Panc1 (cell line): ENCODE measurements around the gene ANO3.

Source experiments
- POLR2AphosphoS5 ChIP-seq: IDR thresholded peaks from 2 replicates; pipeline ENCODE4 v1.6.1; 2012; ENCODE audit warnings: mild to moderate bottlenecking, low read depth, low read length, moderate library complexity
- REST ChIP-seq, 2 experiments: IDR thresholded peaks; 2 replicates each; pipeline ENCODE4 v1.6.1; 2011 to 2012; ENCODE audit warnings: low read depth in 2 of 2, control low read depth in 1 of 2, low read length in 1 of 2, mild to moderate bottlenecking in 1 of 2, moderate library complexity in 1 of 2; ENCODE audit not compliant: insufficient read depth in 1 of 2
- SIN3A ChIP-seq: IDR thresholded peaks from 2 replicates; pipeline ENCODE4 v1.6.1; 2012; ENCODE audit warnings: low read depth, mild to moderate bottlenecking, low read length, moderate library complexity, borderline replicate concordance; ENCODE audit not compliant: insufficient read depth
- TF ChIP-seq, protein P1 (sequence below): fragments of 450-650 bp; IDR thresholded peaks from 2 replicates; pipeline ENCODE4 v1.5.1; 2017; ENCODE audit warnings: mild to moderate bottlenecking

- TF ChIP-seq, protein P1, sequence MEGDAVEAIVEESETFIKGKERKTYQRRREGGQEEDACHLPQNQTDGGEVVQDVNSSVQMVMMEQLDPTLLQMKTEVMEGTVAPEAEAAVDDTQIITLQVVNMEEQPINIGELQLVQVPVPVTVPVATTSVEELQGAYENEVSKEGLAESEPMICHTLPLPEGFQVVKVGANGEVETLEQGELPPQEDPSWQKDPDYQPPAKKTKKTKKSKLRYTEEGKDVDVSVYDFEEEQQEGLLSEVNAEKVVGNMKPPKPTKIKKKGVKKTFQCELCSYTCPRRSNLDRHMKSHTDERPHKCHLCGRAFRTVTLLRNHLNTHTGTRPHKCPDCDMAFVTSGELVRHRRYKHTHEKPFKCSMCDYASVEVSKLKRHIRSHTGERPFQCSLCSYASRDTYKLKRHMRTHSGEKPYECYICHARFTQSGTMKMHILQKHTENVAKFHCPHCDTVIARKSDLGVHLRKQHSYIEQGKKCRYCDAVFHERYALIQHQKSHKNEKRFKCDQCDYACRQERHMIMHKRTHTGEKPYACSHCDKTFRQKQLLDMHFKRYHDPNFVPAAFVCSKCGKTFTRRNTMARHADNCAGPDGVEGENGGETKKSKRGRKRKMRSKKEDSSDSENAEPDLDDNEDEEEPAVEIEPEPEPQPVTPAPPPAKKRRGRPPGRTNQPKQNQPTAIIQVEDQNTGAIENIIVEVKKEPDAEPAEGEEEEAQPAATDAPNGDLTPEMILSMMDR, result no peak
- TF ChIP-seq REST (IDR thresholded peaks at IDR 0.05; ENCODE audit: insufficient read depth in 1 of 2, low read depth in 2 of 2, low read length in 1 of 2) (no peak), SIN3A (no peak), POLR2AphosphoS5 (no peak)
Observed at GRCh38 chr11:26439854-26440253, 107.9 kb downstream of the ANO3 start.
